SK-N-SH (cell line): ENCODE results near the gene KCND3. TPM values are rescaled to one million over a fixed set of nuclear protein-coding genes. Genes with fewer than 3 reads are reported as not detected.

Experiments
- CTCF ChIA-PET: fragments of 300-600, 350-600 bp; formaldehyde crosslinking; extraction: SDS; loops from one replicate; lab custom pipeline; 2021; lab: Yijun Ruan, JAX
- POLR2A ChIA-PET: fragments of 350-600 bp; sonication (Branson Sonifier 250); formaldehyde crosslinking; extraction: SDS; loops from one replicate; lab custom pipeline; 2020; ENCODE audit warnings: antibody characterized with exemption, inconsistent platforms; lab: Yijun Ruan, JAX
- DNase-seq: peaks from one replicate; pipeline ENCODE4 v3.0.0; 2012
- H2AFZ ChIP-seq: fragments of 200-600 bp; sonication (generic); 2 replicates; pipeline ENCODE4 v1.8.1; 2016; ENCODE audit warnings: antibody characterized with exemption, mild to moderate bottlenecking, low read depth
- H3F3A ChIP-seq: fragments of 200-600 bp; sonication (generic); replicated peaks from 2 replicates; pipeline ENCODE3; 2016; ENCODE audit warnings: antibody characterized with exemption, mild to moderate bottlenecking; ENCODE audit not compliant: insufficient read depth
- H3K27ac ChIP-seq, 2 experiments: fragments of 200-500 bp in 1 of 2; fragments of 200-600 bp in 1 of 2; sonication (Bioruptor generic) in 1 of 2; sonication (generic), shearing (Covaris generic) in 1 of 2; 2 replicates each; pipeline versions ENCODE4 v1.5.1 to v1.6.1; 2014 to 2016; ENCODE audit warnings: low read depth in 2 of 2, inconsistent platforms in 1 of 2, low read length in 1 of 2, mild to moderate bottlenecking in 1 of 2, mixed read lengths in 1 of 2
- H3K27me3 ChIP-seq: fragments of 200-600 bp; sonication (generic), shearing (Covaris generic); 2 replicates; pipeline ENCODE4 v1.6.1; 2016; ENCODE audit warnings: mixed run types; ENCODE audit not compliant: insufficient read depth
- H3K36me3 ChIP-seq, 2 experiments: fragments of 200-500 bp in 1 of 2; fragments of 200-600 bp in 1 of 2; sonication (Bioruptor generic) in 1 of 2; sonication (generic) in 1 of 2; replicated peaks in 1 of 2; 2 replicates each; pipeline versions ENCODE3 to v1.5.1; 2014 to 2016; ENCODE audit warnings: low read length in 1 of 2, mild to moderate bottlenecking in 1 of 2; ENCODE audit not compliant: insufficient read depth in 2 of 2, control insufficient read depth in 1 of 2
- H3K4me1 ChIP-seq, 2 experiments: fragments of 200-500 bp in 1 of 2; fragments of 200-600 bp in 1 of 2; sonication (Bioruptor generic) in 1 of 2; sonication (generic), shearing (Covaris generic) in 1 of 2; 2 replicates each; pipeline versions ENCODE4 v1.5.1 to v1.6.1; 2014 to 2016; ENCODE audit warnings: low read depth in 1 of 2, low read length in 1 of 2, mixed run types in 1 of 2; ENCODE audit not compliant: insufficient read depth in 2 of 2, control insufficient read depth in 1 of 2
- H3K4me2 ChIP-seq: fragments of 200-600 bp; sonication (generic), shearing (Covaris generic); 2 replicates; pipeline ENCODE4 v1.6.1; 2017; ENCODE audit warnings: mixed run types
- H3K4me3 ChIP-seq, 2 experiments: fragments of 200-500 bp in 1 of 2; fragments of 200-600 bp in 1 of 2; sonication (Bioruptor generic) in 1 of 2; sonication (generic), shearing (Covaris generic) in 1 of 2; 2 replicates each; pipeline versions ENCODE4 v1.5.1 to v1.8.1; 2014 to 2016; ENCODE audit warnings: low read depth in 2 of 2, inconsistent platforms in 1 of 2, low read length in 1 of 2, mild to moderate bottlenecking in 1 of 2, mixed read lengths in 1 of 2, moderate library complexity in 1 of 2
- H3K79me2 ChIP-seq: fragments of 200-600 bp; sonication (generic); 2 replicates; pipeline ENCODE4 v1.8.1; 2017; ENCODE audit warnings: mild to moderate bottlenecking; ENCODE audit not compliant: insufficient read depth
- H3K9ac ChIP-seq: fragments of 200-600 bp; sonication (generic); 2 replicates; pipeline ENCODE4 v1.6.1; 2017; ENCODE audit warnings: mixed run types
- H3K9me2 ChIP-seq: fragments of 200-600 bp; sonication (generic); 2 replicates; pipeline ENCODE4 v1.6.1; 2017; ENCODE audit warnings: mixed run types
- H3K9me3 ChIP-seq: fragments of 200-600 bp; sonication (generic); 2 replicates; pipeline ENCODE4 v1.6.1; 2017; ENCODE audit warnings: mixed run types, mild to moderate bottlenecking, moderate library complexity
- H4K20me1 ChIP-seq: fragments of 200-600 bp; sonication (generic); 2 replicates; pipeline ENCODE4 v1.6.1; 2017; ENCODE audit warnings: mild to moderate bottlenecking, mixed run types; ENCODE audit not compliant: insufficient read depth
- ELF1 ChIP-seq: IDR thresholded peaks from 2 replicates; pipeline ENCODE4 v1.4.0; 2012
- EP300 ChIP-seq, 2 experiments: IDR thresholded peaks; 2 replicates each; pipeline versions ENCODE4 v1.4.0 to v1.6.1; 2012; ENCODE audit warnings: borderline replicate concordance in 1 of 2, low read depth in 1 of 2, low read length in 1 of 2
- FOSL2 ChIP-seq: IDR thresholded peaks from 2 replicates; pipeline ENCODE4 v1.4.0; 2012; ENCODE audit warnings: low read depth, mild to moderate bottlenecking, moderate library complexity, borderline replicate concordance
- FOXJ3 ChIP-seq: sonication (generic); formaldehyde crosslinking; IDR thresholded peaks from 2 replicates; pipeline ENCODE4 v1.5.1; 2020; ENCODE audit warnings: mild to moderate bottlenecking, missing genetic modification reagents
- FOXM1 ChIP-seq: IDR thresholded peaks from 2 replicates; pipeline ENCODE4 v1.4.0; 2012; ENCODE audit warnings: low read depth, mild to moderate bottlenecking
- GABPA ChIP-seq: IDR thresholded peaks from 2 replicates; pipeline ENCODE4 v1.4.0; 2012; ENCODE audit warnings: low read depth, mild to moderate bottlenecking
- GATA2 ChIP-seq: sonication (generic); formaldehyde crosslinking; IDR thresholded peaks from 2 replicates; pipeline ENCODE4 v1.5.0; 2020; ENCODE audit warnings: mild to moderate bottlenecking, missing genetic modification reagents
- JUND ChIP-seq: IDR thresholded peaks from 2 replicates; pipeline ENCODE4 v1.4.0; 2012
- MEF2A ChIP-seq: IDR thresholded peaks from 2 replicates; pipeline ENCODE4 v1.4.0; 2012; ENCODE audit warnings: low read depth, borderline replicate concordance
- MXI1 ChIP-seq: IDR thresholded peaks from 2 replicates; pipeline ENCODE4 v1.6.1; 2012; ENCODE audit warnings: mild to moderate bottlenecking, low read depth, low read length, improper control_type of control experiment
- NFIC ChIP-seq: IDR thresholded peaks from 2 replicates; pipeline ENCODE4 v1.4.0; 2012; ENCODE audit warnings: borderline replicate concordance
- NRF1 ChIP-seq: IDR thresholded peaks from 2 replicates; pipeline ENCODE4 v1.6.1; 2012; ENCODE audit warnings: low read depth, mild to moderate bottlenecking, low read length
- RAD21 ChIP-seq: IDR thresholded peaks from 2 replicates; pipeline ENCODE4 v1.6.1; 2012; ENCODE audit warnings: mild to moderate bottlenecking, low read length
- RCOR1 ChIP-seq: fragments of 150-350 bp; IDR thresholded peaks from 2 replicates; pipeline ENCODE4 v1.6.1; 2017; ENCODE audit warnings: antibody characterized with exemption, low read length
- RXRA ChIP-seq: IDR thresholded peaks from 2 replicates; pipeline ENCODE4 v1.4.0; 2012; ENCODE audit warnings: low read depth, mild to moderate bottlenecking, borderline replicate concordance
- SMC3 ChIP-seq: IDR thresholded peaks from 2 replicates; pipeline ENCODE4 v1.6.1; 2012; ENCODE audit warnings: low read depth, low read length, improper control_type of control experiment
- TAF1 ChIP-seq: IDR thresholded peaks from 2 replicates; pipeline ENCODE4 v1.6.1; 2012; ENCODE audit warnings: low read depth, mild to moderate bottlenecking, low read length, moderate library complexity, borderline replicate concordance
- YY1 ChIP-seq: IDR thresholded peaks from 2 replicates; pipeline ENCODE4 v1.4.0; 2012; ENCODE audit warnings: low read depth, mild to moderate bottlenecking
- WGBS: methylation state at CpG from one replicate; pipeline ENCODE4 v1.1.6; 2017; ENCODE audit warnings: low lambda C conversion rate; 5-methylcytosine and 5-hydroxymethylcytosine counted together
- polyA plus RNA-seq, 3 experiments: library from polyadenylated mRNA; depleted of rRNA; stranded (reverse); fragments of >200 nt; gene quantifications; 2 replicates each; pipeline ENCODE4 v1.2.3, GENCODE V29; 2012
- TF ChIP-seq, protein P1 (sequence below): fragments of 200-600 bp; sonication (generic); IDR thresholded peaks from 2 replicates; pipeline ENCODE4 v1.6.1; 2017; ENCODE audit warnings: antibody characterized with exemption, mild to moderate bottlenecking, moderate library complexity
- TF ChIP-seq, protein P2 (sequence below): IDR thresholded peaks from 2 replicates; pipeline ENCODE4 v1.4.0; 2012; ENCODE audit warnings: low read depth
- TF ChIP-seq, protein P3 (sequence below): fragments of 150-350 bp; IDR thresholded peaks from 2 replicates; pipeline ENCODE4 v1.6.1; 2016; ENCODE audit warnings: mild to moderate bottlenecking, low read depth, low read length
- TF ChIP-seq, protein P4 (sequence below): IDR thresholded peaks from 2 replicates; pipeline ENCODE4; 2012
- TF ChIP-seq, protein P5 (sequence below): IDR thresholded peaks from 2 replicates; pipeline ENCODE4 v1.4.0; 2012; ENCODE audit warnings: low read depth, borderline replicate concordance

Gene KCND3
- polyA plus RNA-seq, 1 of the 3 experiments (the other 2 are of a cell fraction), result not detected

DNA sequence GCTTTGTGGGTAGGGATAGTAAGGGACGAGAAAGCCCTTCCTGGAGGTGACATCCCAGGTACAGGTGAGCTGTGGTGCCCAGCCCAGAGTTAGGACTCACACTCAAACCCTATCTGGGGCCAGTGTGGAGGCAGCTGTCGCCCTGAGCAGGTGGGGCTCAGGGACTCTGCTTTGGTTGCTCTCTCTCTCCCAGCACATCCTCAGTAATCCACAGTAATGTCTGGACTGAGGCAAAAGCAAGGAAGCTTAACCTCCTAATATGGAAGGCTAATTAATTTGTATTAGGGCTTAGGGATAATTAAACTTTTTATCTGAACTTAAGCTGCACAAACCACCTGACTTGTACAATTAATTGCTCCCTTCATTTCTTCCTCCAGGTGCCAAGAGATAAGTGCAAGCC, 195.5 kb downstream of the KCND3 start:
- Histone ChIP-seq H3K9ac (no peak overlapping the region), H3K9me2 (no peaks in the 10 kb centered on the region), H3K27me3 (0 out of 2 replicates have a peak, but pooled peaks cover 17% of the 10 kb centered on the region), H3K36me3 (no peaks in the 10 kb centered on the region), H3K4me3 (no peak overlapping the region), H3K27ac (no peak overlapping the region), H3K79me2 (no peaks in the 10 kb centered on the region), H4K20me1 (no peaks in the 10 kb centered on the region), H2AFZ (no peak overlapping the region), H3K9me3 (no peaks in the 10 kb centered on the region), H3K4me2 (no peak overlapping the region), H3K4me1 (no peaks in the 10 kb centered on the region), H3F3A (no peaks in the 10 kb centered on the region)
- ChIA-PET POLR2A (no interaction called here), CTCF (interaction anchor here (1.2 kb wide), 1 partner anchor 197 kb away, joined by 3 read pairs; no protein-coding TSS in a partner anchor)
- 0% methylated on average over 2 of the region's 2 CpGs for WGBS
- no peak for DNase-seq
- no peak for TF ChIP-seq FOXM1
- TF ChIP-seq EP300 (IDR thresholded peaks at IDR 0.05; ENCODE audit: borderline replicate concordance in 1 of 2, low read depth in 1 of 2, low read length in 1 of 2), result no peak
- no peak for TF ChIP-seq RAD21
- no peak for TF ChIP-seq TAF1
- TF ChIP-seq NRF1, result no peak
- TF ChIP-seq, protein P1, sequence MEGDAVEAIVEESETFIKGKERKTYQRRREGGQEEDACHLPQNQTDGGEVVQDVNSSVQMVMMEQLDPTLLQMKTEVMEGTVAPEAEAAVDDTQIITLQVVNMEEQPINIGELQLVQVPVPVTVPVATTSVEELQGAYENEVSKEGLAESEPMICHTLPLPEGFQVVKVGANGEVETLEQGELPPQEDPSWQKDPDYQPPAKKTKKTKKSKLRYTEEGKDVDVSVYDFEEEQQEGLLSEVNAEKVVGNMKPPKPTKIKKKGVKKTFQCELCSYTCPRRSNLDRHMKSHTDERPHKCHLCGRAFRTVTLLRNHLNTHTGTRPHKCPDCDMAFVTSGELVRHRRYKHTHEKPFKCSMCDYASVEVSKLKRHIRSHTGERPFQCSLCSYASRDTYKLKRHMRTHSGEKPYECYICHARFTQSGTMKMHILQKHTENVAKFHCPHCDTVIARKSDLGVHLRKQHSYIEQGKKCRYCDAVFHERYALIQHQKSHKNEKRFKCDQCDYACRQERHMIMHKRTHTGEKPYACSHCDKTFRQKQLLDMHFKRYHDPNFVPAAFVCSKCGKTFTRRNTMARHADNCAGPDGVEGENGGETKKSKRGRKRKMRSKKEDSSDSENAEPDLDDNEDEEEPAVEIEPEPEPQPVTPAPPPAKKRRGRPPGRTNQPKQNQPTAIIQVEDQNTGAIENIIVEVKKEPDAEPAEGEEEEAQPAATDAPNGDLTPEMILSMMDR, result no peak
- no peak for TF ChIP-seq GATA2

DNA sequence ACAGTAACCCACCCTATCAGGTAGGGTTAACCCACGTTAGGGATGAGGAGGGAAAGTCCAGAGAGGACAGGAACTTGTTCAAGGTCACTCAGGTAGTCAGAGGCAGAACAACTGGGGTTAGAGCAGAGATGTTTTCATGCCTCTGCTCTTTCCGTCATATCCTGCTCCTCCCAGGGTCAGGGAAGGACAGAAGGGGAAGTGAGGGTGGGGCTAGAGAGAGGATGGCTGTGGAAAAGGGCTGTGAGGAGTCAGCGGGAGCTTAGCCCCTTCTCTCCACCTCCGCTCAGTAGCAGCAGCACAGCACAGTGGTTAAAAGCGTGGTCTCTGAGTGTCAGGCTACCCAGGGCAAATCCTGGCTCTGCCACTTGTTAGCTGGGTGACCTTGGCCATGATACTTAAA, 197.2 kb downstream of the KCND3 start:
- CTCF ChIA-PET, result interaction anchor here (0.9 kb wide), 1 partner anchor 29 kb away, joined by 3 read pairs; no protein-coding TSS in a partner anchor
- Histone ChIP-seq H3K4me3 (no peak overlapping the region), H3K4me1 (no peaks in the 10 kb centered on the region), H3K4me2 (no peak overlapping the region), H3K9me2 (no peaks in the 10 kb centered on the region), H3K27me3 (peaks cover 21% of the 10 kb centered on the region; the same call in 1 of the 2 replicates), H3K79me2 (no peaks in the 10 kb centered on the region), H3K27ac (no peak overlapping the region), H4K20me1 (no peaks in the 10 kb centered on the region), H3F3A (no peaks in the 10 kb centered on the region), H3K9me3 (no peaks in the 10 kb centered on the region), H2AFZ (no peak overlapping the region), H3K36me3 (no peaks in the 10 kb centered on the region), H3K9ac (no peak overlapping the region)
- 45% methylated on average over 5 of the region's 5 CpGs for WGBS
- DNase-seq, result no peak
- TF ChIP-seq RXRA (no peak), JUND (no peak), MXI1 (no peak), SMC3 (no peak), RCOR1 (no peak), FOSL2 (no peak), TAF1 (no peak), MEF2A (no peak), ELF1 (no peak), FOXJ3 (CRISPR knock-in tag) (no peak), YY1 (no peak), GATA2 (no peak), NFIC (no peak), GABPA (no peak), EP300 (IDR thresholded peaks at IDR 0.05; ENCODE audit: borderline replicate concordance in 1 of 2, low read depth in 1 of 2, low read length in 1 of 2) (no peak)
- TF ChIP-seq, protein P2, sequence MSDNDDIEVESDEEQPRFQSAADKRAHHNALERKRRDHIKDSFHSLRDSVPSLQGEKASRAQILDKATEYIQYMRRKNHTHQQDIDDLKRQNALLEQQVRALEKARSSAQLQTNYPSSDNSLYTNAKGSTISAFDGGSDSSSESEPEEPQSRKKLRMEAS, result no peak
- TF ChIP-seq, protein P3, sequence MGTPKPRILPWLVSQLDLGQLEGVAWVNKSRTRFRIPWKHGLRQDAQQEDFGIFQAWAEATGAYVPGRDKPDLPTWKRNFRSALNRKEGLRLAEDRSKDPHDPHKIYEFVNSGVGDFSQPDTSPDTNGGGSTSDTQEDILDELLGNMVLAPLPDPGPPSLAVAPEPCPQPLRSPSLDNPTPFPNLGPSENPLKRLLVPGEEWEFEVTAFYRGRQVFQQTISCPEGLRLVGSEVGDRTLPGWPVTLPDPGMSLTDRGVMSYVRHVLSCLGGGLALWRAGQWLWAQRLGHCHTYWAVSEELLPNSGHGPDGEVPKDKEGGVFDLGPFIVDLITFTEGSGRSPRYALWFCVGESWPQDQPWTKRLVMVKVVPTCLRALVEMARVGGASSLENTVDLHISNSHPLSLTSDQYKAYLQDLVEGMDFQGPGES, result no peak
- TF ChIP-seq, protein P4, sequence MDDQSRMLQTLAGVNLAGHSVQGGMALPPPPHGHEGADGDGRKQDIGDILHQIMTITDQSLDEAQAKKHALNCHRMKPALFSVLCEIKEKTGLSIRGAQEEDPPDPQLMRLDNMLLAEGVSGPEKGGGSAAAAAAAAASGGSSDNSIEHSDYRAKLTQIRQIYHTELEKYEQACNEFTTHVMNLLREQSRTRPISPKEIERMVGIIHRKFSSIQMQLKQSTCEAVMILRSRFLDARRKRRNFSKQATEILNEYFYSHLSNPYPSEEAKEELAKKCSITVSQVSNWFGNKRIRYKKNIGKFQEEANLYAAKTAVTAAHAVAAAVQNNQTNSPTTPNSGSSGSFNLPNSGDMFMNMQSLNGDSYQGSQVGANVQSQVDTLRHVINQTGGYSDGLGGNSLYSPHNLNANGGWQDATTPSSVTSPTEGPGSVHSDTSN, result no peak
- TF ChIP-seq, protein P5, sequence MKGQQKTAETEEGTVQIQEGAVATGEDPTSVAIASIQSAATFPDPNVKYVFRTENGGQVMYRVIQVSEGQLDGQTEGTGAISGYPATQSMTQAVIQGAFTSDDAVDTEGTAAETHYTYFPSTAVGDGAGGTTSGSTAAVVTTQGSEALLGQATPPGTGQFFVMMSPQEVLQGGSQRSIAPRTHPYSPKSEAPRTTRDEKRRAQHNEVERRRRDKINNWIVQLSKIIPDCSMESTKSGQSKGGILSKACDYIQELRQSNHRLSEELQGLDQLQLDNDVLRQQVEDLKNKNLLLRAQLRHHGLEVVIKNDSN, result no peak
- POLR2A ChIA-PET, result no interaction called here
